Measurements from ENCODE around the gene VEGFC. TPM values are rescaled to one million over a fixed set of nuclear protein-coding genes. Genes with fewer than 3 reads are reported as not detected.

VEGFC gene
- total RNA-seq, 6 experiments from 2014 or later, result 1.4 to 3.1 (median 2.0) TPM

DNA sequence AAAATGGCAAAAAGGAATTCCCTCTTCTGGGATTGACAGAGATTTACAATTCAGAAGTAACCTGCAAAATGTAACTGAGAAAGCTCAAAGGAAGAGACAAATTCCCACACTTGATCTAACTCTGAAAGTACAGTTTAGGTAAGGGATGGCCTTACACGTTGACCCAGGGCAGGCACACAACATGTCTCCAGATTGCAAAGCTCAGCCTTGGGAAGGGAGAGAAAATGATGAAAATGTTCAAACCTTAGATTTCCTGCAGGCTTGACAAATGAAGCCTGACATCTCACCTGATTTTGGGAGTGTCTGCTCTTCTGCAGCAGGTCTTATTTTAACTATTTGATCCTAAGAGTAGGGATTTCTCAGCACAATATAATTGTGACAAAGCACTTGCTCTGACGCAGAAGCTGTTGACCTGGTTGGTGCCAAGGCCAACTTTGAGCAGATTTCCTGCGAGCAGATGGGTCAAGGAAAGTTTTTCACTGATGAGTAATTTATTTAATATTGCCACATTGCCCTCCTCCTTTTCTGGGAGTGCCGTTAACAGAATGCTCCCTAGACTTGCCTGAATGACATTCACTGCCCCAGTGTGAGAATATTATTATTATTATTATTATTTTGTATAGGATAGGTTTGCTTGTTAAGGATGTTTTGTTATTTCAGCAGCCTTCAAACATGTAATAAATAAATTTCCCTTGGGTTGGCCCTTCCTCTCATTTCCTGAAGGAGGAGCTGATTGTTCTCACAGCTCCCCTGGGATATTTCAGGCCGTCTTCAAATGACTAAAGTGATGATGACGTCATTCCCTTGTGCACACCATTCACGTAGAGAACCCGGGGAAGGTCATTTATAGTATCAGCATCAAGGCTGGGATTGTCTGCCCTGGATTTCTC lies 157.1 kb downstream of the VEGFC start:
- H3K27ac ChIP-seq, result no peak overlapping the region
- no peaks in the 10 kb centered on the region for H3K4me1 ChIP-seq
- intact Hi-C loops (cut with DNase I), result no loop called here
- no peaks in the 10 kb centered on the region for H3K9me3 ChIP-seq
- no peaks in the 10 kb centered on the region for H3K36me3 ChIP-seq
- H3K27me3 ChIP-seq, result no peaks in the 10 kb centered on the region
- no peak overlapping the region for H3K4me3 ChIP-seq
- WGBS (ENCODE audit: insufficient coverage, low coverage, low lambda C conversion rate, missing lambda C conversion rate), result 37% methylated on average over 8 of the region's 8 CpGs
- TF ChIP-seq, protein P1, sequence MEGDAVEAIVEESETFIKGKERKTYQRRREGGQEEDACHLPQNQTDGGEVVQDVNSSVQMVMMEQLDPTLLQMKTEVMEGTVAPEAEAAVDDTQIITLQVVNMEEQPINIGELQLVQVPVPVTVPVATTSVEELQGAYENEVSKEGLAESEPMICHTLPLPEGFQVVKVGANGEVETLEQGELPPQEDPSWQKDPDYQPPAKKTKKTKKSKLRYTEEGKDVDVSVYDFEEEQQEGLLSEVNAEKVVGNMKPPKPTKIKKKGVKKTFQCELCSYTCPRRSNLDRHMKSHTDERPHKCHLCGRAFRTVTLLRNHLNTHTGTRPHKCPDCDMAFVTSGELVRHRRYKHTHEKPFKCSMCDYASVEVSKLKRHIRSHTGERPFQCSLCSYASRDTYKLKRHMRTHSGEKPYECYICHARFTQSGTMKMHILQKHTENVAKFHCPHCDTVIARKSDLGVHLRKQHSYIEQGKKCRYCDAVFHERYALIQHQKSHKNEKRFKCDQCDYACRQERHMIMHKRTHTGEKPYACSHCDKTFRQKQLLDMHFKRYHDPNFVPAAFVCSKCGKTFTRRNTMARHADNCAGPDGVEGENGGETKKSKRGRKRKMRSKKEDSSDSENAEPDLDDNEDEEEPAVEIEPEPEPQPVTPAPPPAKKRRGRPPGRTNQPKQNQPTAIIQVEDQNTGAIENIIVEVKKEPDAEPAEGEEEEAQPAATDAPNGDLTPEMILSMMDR (IDR thresholded peaks at IDR 0.05), result no peak
- no peak for TF ChIP-seq POLR2A (IDR thresholded peaks at IDR 0.05)
- DNase-seq, result no peak
- no peak for ATAC-seq
